ENCODE results near the gene LPAR5. TPM values are rescaled to one million over a fixed set of nuclear protein-coding genes. Genes with fewer than 3 reads are reported as not detected.
A peak's percentile ranks its signal among the peaks of the same experiment; 100 is the strongest.

Gene LPAR5
- polyA plus RNA-seq: 10 to 100 TPM in 2 of 3 donors, 1 to 10 TPM in 1; 9.6 to 36.1 (median 11.6) TPM

- H3K36me3 Mint-ChIP-seq: no peaks in the 10 kb centered on the region
- peak within 1 kb of the TSS; percentile 83 to 88 (median 87) for H3K4me3 Mint-ChIP-seq
- H3K9me3 Mint-ChIP-seq: no peaks in the 10 kb centered on the region
- H3K27me3 Mint-ChIP-seq (ENCODE audit: low read depth in 3 of 3): peaks cover 1 to 12% (median 4%) of the 10 kb centered on the region in 3 donors
- peaks cover 52 to 56% of the 10 kb centered on the region in 2 donors for H3K4me1 Mint-ChIP-seq
- peak within 1 kb of the TSS; percentile 94 to 99 (median 96) for H3K27ac Mint-ChIP-seq
- DNase-seq: peak; percentile 30 to 36 (median 35)
Measured at GRCh38 chr12:6635856-6636531, at the start of gene LPAR5. Gene LPAR5, minus strand, starts transcription at chr12:6635959. Its CDS starts 14,711 bp downstream, at chr12:6621248.

- Mint-ChIP-seq H3K4me3 (no peak overlapping the region), H3K27ac (peak overlapping the region; percentile 8 to 80 (median 35)), H3K9me3 (no peaks in the 10 kb centered on the region), H3K4me1 (peaks cover 52 to 72% of the 10 kb centered on the region in 2 donors), H3K27me3 (ENCODE audit: low read depth in 3 of 3) (peaks cover 8 to 14% (median 11%) of the 10 kb centered on the region in 3 donors), H3K36me3 (peaks cover 0 to 8% (median 1%) of the 10 kb centered on the region in 3 donors)
- peak; percentile 26 to 47 (median 43) for DNase-seq
Measured at GRCh38 chr12:6684609-6685008, 48.9 kb upstream of the LPAR5 start.

DNA sequence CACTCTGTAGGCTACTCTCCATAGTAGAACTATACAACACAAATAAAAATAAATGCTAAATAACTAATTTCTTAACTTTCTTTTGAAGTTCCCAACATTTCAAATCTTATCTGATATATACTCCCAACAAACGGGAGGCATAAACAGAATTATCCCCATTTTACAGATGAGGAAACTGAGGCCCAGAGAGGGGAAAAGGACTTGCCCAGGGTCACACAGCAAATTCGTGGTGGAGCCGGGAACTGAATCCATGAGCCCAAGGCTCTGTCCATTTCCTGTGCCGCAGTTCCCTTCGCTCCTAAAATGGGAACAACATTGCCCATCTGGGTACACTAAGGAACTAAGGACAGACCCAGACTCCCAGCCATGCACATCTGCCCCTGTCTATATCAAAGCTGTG, 41.2 kb upstream of the LPAR5 start:
- H3K4me1 Mint-ChIP-seq: peaks cover 6 to 10% of the 10 kb centered on the region in 2 donors
- peaks cover 0 to 3% (median 3%) of the 10 kb centered on the region in 3 donors for H3K27me3 Mint-ChIP-seq (ENCODE audit: low read depth in 3 of 3)
- H3K9me3 Mint-ChIP-seq: no peaks in the 10 kb centered on the region
- no peak for DNase-seq
- H3K36me3 Mint-ChIP-seq: peaks cover 8 to 70% (median 44%) of the 10 kb centered on the region in 3 donors
- no peak overlapping the region for H3K27ac Mint-ChIP-seq
- H3K4me3 Mint-ChIP-seq: no peak overlapping the region

DNA sequence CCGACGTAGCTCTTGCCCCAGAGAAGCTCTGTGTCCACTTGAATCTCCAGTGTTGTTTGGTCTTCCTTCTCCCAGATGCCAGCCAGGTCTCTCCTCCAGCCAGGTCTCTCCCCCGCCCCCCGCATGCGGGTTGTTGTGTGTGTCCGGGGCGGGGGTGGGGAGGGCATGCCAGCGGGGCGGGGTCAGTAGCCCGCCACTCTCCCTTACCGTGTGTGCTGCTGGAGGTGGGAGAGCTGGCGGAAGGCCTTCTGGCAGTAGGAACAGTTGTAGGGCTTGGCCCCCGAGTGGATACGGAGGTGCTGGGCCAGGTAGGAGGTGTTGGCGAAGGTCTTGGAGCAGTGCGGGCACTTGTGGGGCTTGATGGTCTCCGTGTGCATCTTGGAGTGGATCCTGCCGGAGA, 36.4 kb upstream of the LPAR5 start:
- H3K9me3 Mint-ChIP-seq: no peaks in the 10 kb centered on the region
- DNase-seq: no peak
- peaks cover 26 to 77% (median 59%) of the 10 kb centered on the region in 3 donors for H3K36me3 Mint-ChIP-seq
- H3K27me3 Mint-ChIP-seq (ENCODE audit: low read depth in 3 of 3): peaks cover 0 to 4% (median 0%) of the 10 kb centered on the region in 3 donors
- H3K4me1 Mint-ChIP-seq: no peaks in the 10 kb centered on the region
- no peak overlapping the region for H3K27ac Mint-ChIP-seq
- H3K4me3 Mint-ChIP-seq: no peak overlapping the region

DNA sequence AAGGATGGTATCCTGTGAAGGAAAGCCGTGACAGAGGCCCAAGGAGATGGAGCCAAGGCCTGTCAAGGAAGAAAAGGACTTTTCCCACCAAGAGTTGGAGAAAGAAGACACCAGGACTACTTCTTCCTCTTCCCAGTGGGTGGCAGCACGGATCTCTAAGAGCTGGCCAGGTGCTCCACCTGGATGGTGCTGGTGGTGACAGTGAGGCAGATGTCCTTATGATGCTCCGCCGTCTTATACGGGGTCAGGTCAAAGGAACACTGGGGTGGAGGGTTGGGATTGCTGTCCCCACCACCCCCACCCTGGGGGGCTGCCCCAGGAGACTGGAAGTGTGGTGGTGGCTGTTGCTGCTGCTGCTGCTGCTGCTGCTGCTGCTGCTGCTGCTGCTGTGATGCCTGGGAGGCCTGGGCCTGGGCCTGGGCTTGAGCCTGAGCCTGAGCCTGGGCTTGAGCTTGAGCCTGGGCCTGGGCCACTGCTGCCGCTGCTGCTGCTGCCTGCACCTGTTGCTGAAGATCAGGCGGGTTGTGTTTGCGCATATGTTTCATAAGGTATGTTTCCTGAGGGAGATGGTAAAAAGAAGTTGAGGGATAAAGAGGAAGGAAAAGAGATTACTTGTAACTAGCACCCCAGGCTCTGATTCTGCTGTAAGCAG, 31.9 kb upstream of the LPAR5 start:
- Mint-ChIP-seq H3K27me3 (ENCODE audit: low read depth in 3 of 3) (peaks cover 3 to 8% (median 5%) of the 10 kb centered on the region in 3 donors), H3K36me3 (peaks cover 23 to 47% (median 40%) of the 10 kb centered on the region in 3 donors), H3K9me3 (no peaks in the 10 kb centered on the region), H3K4me3 (no peak overlapping the region), H3K27ac (no peak overlapping the region), H3K4me1 (peaks cover 11 to 22% of the 10 kb centered on the region in 2 donors)
- DNase-seq: no peak

DNA sequence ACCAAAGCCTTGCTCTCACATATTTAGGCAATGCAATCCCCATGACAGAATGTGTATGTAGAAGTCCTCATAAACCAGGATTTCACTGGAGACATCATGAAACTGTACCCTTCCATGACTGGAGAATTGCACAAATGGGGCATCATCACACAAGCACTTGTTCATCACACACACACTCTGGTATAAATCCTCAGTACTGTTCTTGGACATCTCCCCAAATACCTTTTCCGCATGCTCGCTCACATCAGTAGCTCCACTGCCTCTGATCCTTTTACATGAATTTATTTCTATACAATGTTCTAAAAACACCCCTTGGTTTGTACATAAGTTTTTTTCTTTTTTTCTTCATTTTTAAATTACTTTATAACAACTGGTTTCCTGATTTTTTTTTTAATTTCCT, 30.5 kb upstream of the LPAR5 start:
- Mint-ChIP-seq H3K27ac (peak overlapping the region in 4 of 6 donors; percentile 1 to 55 (median 19)), H3K27me3 (ENCODE audit: low read depth in 3 of 3) (peaks cover 3 to 10% (median 5%) of the 10 kb centered on the region in 3 donors), H3K36me3 (peaks cover 11 to 32% (median 28%) of the 10 kb centered on the region in 3 donors), H3K9me3 (no peaks in the 10 kb centered on the region), H3K4me3 (no peak overlapping the region), H3K4me1 (peaks cover 21 to 35% of the 10 kb centered on the region in 2 donors)
- no peak for DNase-seq

GRCh38 chr12:6664902-6665301, 29.1 kb upstream of the LPAR5 start:
- H3K27ac Mint-ChIP-seq: peak overlapping the region in 5 of 6 donors; percentile 44 to 96 (median 89)

DNA sequence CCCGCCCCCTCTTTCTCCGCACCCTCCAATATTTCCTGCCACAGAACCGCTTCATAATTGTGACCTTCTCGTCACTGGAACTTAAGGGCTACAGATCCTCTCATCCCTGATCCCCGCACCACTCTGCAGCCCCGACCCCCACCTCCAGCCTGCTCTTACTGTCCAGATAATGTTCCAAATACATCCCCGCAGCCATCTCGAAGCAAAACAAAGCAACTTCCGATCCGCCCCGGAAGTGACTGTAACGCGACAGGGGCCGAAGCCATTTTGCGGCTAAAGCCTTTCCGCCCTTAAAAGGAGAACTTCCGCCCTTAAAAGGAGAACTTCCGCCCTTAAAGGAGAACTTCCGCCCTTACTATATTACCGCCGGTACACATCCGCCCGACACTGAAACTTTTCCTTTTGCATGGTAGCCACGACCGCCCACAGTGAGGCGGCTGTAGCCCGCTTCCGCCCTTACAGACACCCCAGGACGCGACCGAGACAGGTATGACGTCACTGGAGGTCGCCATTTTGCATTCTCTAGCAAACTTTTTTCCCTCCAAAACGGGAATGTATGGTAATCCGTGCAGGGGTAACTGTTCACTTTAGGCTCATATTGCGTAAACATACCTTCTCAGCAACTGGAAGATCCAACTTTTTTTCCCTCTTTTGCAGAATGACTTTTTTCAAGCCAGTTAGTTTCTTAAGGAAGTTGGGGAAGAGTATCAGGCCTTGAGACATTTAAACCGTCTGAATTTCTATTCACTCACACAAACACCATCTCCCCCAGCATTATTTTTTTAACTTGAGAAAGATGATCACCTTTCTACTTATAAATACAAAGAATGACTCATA, 27.4 kb upstream of the LPAR5 start, which contains the start of gene ING4:
Gene ING4, minus strand, starts transcription at position 214 of the 837 bp plus-strand sequence. Its CDS starts 18 bp downstream, at position 196.
- H3K27ac Mint-ChIP-seq: peak within 1 kb of the TSS; percentile 91 to 100 (median 96)
- peak; percentile 97 to 99 (median 98) for DNase-seq
- H3K36me3 Mint-ChIP-seq: peaks cover 6 to 15% (median 12%) of the 10 kb centered on the region in 3 donors
- H3K27me3 Mint-ChIP-seq (ENCODE audit: low read depth in 3 of 3): peaks cover 3 to 10% (median 5%) of the 10 kb centered on the region in 3 donors
- H3K9me3 Mint-ChIP-seq: no peaks in the 10 kb centered on the region
- H3K4me1 Mint-ChIP-seq: peaks cover 25 to 50% of the 10 kb centered on the region in 2 donors
- H3K4me3 Mint-ChIP-seq: peak within 1 kb of the TSS; percentile 93 to 100 (median 94)

More at GRCh38 chr12:6664902-6665301, 29.1 kb upstream of the LPAR5 start:
- Mint-ChIP-seq H3K4me1 (peaks cover 21 to 38% of the 10 kb centered on the region in 2 donors), H3K27me3 (ENCODE audit: low read depth in 3 of 3) (peaks cover 3 to 10% (median 5%) of the 10 kb centered on the region in 3 donors), H3K4me3 (no peak overlapping the region), H3K9me3 (no peaks in the 10 kb centered on the region), H3K36me3 (peaks cover 9 to 20% (median 18%) of the 10 kb centered on the region in 3 donors)
- DNase-seq: no peak

- peaks cover 25 to 53% of the 10 kb centered on the region in 2 donors for H3K4me1 Mint-ChIP-seq
- peaks cover 6 to 10% (median 7%) of the 10 kb centered on the region in 3 donors for H3K36me3 Mint-ChIP-seq
- H3K27ac Mint-ChIP-seq: peak overlapping the region; percentile 91 to 100 (median 96)
- peak overlapping the region; percentile 93 to 100 (median 94) for H3K4me3 Mint-ChIP-seq
- H3K9me3 Mint-ChIP-seq: no peaks in the 10 kb centered on the region
- DNase-seq: no peak
- H3K27me3 Mint-ChIP-seq (ENCODE audit: low read depth in 3 of 3): peaks cover 3 to 7% (median 5%) of the 10 kb centered on the region in 3 donors
Measured at GRCh38 chr12:6662602-6662905, 26.8 kb upstream of the LPAR5 start.

DNA sequence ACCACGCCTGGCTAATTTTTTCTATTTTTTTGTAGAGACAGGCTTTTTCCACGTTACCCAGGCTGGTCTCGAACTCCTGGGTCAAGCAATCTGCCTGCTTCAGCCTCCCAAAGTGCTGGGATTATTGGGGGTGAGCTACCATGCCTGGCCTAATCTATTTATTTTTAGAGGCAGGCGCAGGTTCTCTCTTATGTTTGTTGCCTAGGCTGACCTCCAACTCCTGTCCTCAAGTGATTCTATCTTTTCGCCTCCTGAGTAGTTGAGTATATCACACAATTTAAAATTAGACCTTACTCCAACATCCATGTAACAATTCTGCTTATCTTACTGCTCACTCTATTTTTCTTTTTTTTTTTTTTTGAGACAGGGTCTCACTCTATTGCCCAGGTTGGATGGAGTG, 18.2 kb upstream of the LPAR5 start:
- peaks cover 15 to 40% (median 26%) of the 10 kb centered on the region in 3 donors for H3K36me3 Mint-ChIP-seq
- H3K27ac Mint-ChIP-seq: peak overlapping the region in 1 of 6 donors; percentile 29

DNA sequence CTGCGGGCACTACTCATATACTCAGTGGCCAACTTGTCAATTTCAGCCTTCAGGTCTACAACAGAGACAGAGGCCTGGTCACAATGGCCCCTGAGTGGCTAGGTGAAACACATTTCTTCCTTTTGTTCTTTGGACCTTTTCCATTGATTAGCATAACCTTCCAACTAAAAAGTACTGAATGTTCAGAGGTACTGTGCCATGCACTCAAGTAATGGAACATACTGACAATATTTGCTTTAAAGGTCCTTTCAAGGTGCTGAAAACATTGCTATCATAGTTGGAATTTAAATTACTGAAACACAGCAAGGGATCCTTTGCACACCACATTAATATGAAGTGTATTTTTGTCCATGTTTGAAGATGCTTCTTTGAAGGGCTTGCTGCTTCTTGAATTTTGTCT, 17.6 kb upstream of the LPAR5 start:
- H3K4me3 Mint-ChIP-seq: no peak overlapping the region
- H3K4me1 Mint-ChIP-seq: peaks cover 0 to 5% of the 10 kb centered on the region in 2 donors
- DNase-seq: no peak
- no peaks in the 10 kb centered on the region for H3K9me3 Mint-ChIP-seq
- H3K36me3 Mint-ChIP-seq: peaks cover 10 to 36% (median 21%) of the 10 kb centered on the region in 3 donors
- no peaks in the 10 kb centered on the region for H3K27me3 Mint-ChIP-seq (ENCODE audit: low read depth in 3 of 3)
- no peak overlapping the region for H3K27ac Mint-ChIP-seq

More for the DNA sequence above, 18.2 kb upstream of the LPAR5 start:
- Mint-ChIP-seq H3K4me1 (peaks cover 3 to 12% of the 10 kb centered on the region in 2 donors), H3K9me3 (no peaks in the 10 kb centered on the region), H3K27me3 (ENCODE audit: low read depth in 3 of 3) (no peaks in the 10 kb centered on the region), H3K4me3 (no peak overlapping the region)
- DNase-seq: no peak

DNA sequence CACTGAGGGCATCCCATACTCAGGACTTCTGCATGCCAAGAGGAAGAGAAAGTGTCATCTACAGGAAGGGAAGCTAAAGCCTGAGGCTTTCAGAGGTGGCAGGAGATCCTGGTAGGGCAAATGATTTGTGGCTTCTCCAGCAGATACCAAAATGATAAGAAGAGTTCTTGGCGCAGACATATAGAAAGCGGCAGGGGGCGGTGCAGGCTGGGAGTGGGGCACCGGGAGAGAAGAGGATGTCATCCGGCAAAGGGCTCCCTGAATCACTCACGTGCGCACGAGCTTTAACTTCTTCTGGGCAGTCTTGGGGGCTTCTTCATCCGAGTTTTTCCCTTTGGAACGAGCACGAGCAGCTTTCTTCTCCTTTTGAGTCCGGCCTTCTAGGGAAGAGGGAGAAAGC, 16.6 kb upstream of the LPAR5 start:
- Mint-ChIP-seq H3K9me3 (no peaks in the 10 kb centered on the region), H3K4me3 (no peak overlapping the region), H3K4me1 (no peaks in the 10 kb centered on the region), H3K27ac (peak overlapping the region in 3 of 6 donors; percentile 15 to 69 (median 60)), H3K27me3 (ENCODE audit: low read depth in 3 of 3) (no peaks in the 10 kb centered on the region), H3K36me3 (peaks cover 14 to 41% (median 25%) of the 10 kb centered on the region in 3 donors)
- no peak for DNase-seq

DNA sequence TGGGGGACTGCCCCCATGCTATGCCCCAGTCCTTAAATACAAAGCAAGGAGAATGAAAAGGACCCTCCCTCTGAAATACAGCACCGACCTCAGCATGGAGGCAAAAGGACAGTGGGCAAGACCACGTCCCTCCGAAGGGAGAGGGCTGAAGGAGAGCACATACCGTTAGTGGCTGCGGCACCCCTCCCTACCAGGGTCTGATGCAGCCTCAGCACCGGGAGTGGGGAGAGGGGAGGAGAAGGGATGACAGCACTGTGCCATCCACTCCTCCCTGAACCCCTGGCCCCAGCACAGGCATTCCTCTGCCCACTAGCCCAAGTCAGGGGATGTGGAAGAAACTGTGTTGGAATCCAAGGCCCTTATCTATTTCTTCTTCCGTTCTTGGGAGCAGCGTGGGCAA, 15.1 kb upstream of the LPAR5 start:
- no peak for DNase-seq
- Mint-ChIP-seq H3K4me1 (peaks cover 10% of the 10 kb centered on the region in 2 donors), H3K27me3 (ENCODE audit: low read depth in 3 of 3) (peaks cover 0 to 7% (median 0%) of the 10 kb centered on the region in 3 donors), H3K36me3 (peaks cover 14 to 43% (median 23%) of the 10 kb centered on the region in 3 donors), H3K27ac (peak overlapping the region in 1 of 6 donors; percentile 40), H3K4me3 (no peak overlapping the region), H3K9me3 (no peaks in the 10 kb centered on the region)

Data from immature natural killer cell (primary cell).